ENCODE data around the gene TRIM65. TPM values are rescaled to one million over a fixed set of nuclear protein-coding genes. Genes with fewer than 3 reads are reported as not detected.

TRIM65 gene
- total and polyA plus RNA-seq, 2 of the 13 experiments (the other 11 are each of a cell fraction or from before 2014, with no cell fraction given): 10.3 to 22.4 TPM

GRCh38 chr17:75937652-75938051 is 40.9 kb upstream of the TRIM65 start:
- no peak for TF ChIP-seq ZSCAN30 (CRISPR knock-in tag; IDR thresholded peaks at IDR 0.05)
- TF ChIP-seq ZIK1 (CRISPR knock-in tag; IDR thresholded peaks at IDR 0.05; ENCODE audit: borderline replicate concordance, low read depth): no peak
- TF ChIP-seq, protein P1, sequence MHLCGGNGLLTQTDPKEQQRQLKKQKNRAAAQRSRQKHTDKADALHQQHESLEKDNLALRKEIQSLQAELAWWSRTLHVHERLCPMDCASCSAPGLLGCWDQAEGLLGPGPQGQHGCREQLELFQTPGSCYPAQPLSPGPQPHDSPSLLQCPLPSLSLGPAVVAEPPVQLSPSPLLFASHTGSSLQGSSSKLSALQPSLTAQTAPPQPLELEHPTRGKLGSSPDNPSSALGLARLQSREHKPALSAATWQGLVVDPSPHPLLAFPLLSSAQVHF (CRISPR knock-in tag; IDR thresholded peaks at IDR 0.05): no peak
- no peak for TF ChIP-seq ZNF510 (CRISPR knock-in tag; IDR thresholded peaks at IDR 0.05; ENCODE audit: low read depth)
- TF ChIP-seq ZNF839 (CRISPR knock-in tag; IDR thresholded peaks at IDR 0.05; ENCODE audit: borderline replicate concordance): no peak
- TF ChIP-seq TGIF2 (CRISPR knock-in tag; IDR thresholded peaks at IDR 0.05): no peak
- no peak for TF ChIP-seq ZNF296 (CRISPR knock-in tag; conservative IDR thresholded peaks at IDR 0.05)
- no peak for TF ChIP-seq ZC3H13 (CRISPR knock-in tag; IDR thresholded peaks at IDR 0.05)
- ChIA-PET CTCF (ENCODE audit: low intra/inter-chr PET ratio, low total read pairs) (no interaction called here), POLR2A (interaction anchor here (1.3 kb wide), 1 partner anchor 32 kb away, joined by 3 read pairs; no protein-coding TSS in a partner anchor)
- no peak overlapping the region for H3K4me2 ChIP-seq (ENCODE audit: low read depth, low read length)
- H3K79me2 ChIP-seq (ENCODE audit: insufficient read depth, low read length): no peaks in the 10 kb centered on the region
- H4K20me1 ChIP-seq (ENCODE audit: insufficient read depth, low read length): no peaks in the 10 kb centered on the region
- intact Hi-C loops (cut with micrococcal nuclease; ENCODE audit: unreplicated experiment) (no loop called here), in situ Hi-C loops (cut with HindIII; ENCODE audit: extremely low pct_ligation_motif_present, low pct_unique_long_range_greater_than_20kb) (no loop called here)
- H3K4me3 ChIP-seq (replicated peaks in 1 of 3; ENCODE audit: insufficient read depth in 1 of 3, low read depth in 2 of 3, low read length in 3 of 3): no peak overlapping the region
- H3K27ac ChIP-seq (ENCODE audit: extremely low read length, insufficient read depth, low read length): no peak overlapping the region
- BruUV-seq (replicated peaks): no TSS peak
- no peak overlapping the region for H2AFZ ChIP-seq (ENCODE audit: low read length)
- WGBS (ENCODE audit: low lambda C conversion rate): 78% methylated on average over 13 of the region's 13 CpGs
- ATAC-seq (no peak), DNase-seq (ENCODE audit: low spot score) (no peak), FAIRE-seq (no peak)
- no peaks in the 10 kb centered on the region for H3K9me3 ChIP-seq (ENCODE audit: low read length)
- peaks cover 27% of the 10 kb centered on the region for H3K4me1 ChIP-seq (ENCODE audit: insufficient read depth, low read length)
- H3K27me3 ChIP-seq (ENCODE audit: control insufficient read depth in 1 of 2, insufficient read depth in 2 of 2, low read length in 2 of 2): no peaks in the 10 kb centered on the region; a peak in 1 of 5 replicates
- no peaks in the 10 kb centered on the region for H3K36me3 ChIP-seq (replicated peaks in 1 of 2; ENCODE audit: control insufficient read depth in 1 of 2, insufficient read depth in 2 of 2, low read length in 2 of 2)
- H3K9ac ChIP-seq (ENCODE audit: insufficient read depth, low read depth, low read length): no peak overlapping the region

DNA sequence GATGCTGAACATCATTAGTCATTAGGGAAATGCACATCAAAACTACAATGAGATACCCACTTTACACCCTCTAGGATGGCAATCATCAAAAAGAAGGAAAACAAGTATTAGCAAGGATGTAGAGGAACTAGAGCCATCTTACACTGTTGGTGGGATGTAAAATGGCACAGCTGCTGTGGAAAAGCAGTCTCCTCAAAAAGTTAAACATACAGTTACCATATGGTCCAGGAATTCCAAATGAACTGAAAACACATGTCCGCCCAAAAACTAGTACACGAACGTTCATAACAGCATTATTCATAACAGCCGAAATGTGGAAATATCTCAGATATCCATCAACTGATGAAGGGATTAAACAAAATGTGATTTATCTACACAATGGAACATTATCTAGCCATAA is 37.1 kb upstream of the TRIM65 start:
- Histone ChIP-seq H3K36me3 (replicated peaks in 1 of 2; ENCODE audit: control insufficient read depth in 1 of 2, insufficient read depth in 2 of 2, low read length in 2 of 2) (no peaks in the 10 kb centered on the region), H3K9ac (ENCODE audit: insufficient read depth, low read depth, low read length) (no peak overlapping the region), H3K27me3 (ENCODE audit: control insufficient read depth in 1 of 2, insufficient read depth in 2 of 2, low read length in 2 of 2) (no peaks in the 10 kb centered on the region), H3K4me2 (ENCODE audit: low read depth, low read length) (no peak overlapping the region), H3K4me3 (replicated peaks in 1 of 3; ENCODE audit: insufficient read depth in 1 of 3, low read depth in 2 of 3, low read length in 3 of 3) (no peak overlapping the region), H3K4me1 (ENCODE audit: insufficient read depth, low read length) (peaks cover 6% of the 10 kb centered on the region; the same call in 1 of the 2 replicates), H2AFZ (ENCODE audit: low read length) (no peak overlapping the region), H4K20me1 (ENCODE audit: insufficient read depth, low read length) (no peaks in the 10 kb centered on the region), H3K79me2 (ENCODE audit: insufficient read depth, low read length) (no peaks in the 10 kb centered on the region), H3K9me3 (ENCODE audit: low read length) (no peaks in the 10 kb centered on the region), H3K27ac (ENCODE audit: extremely low read length, insufficient read depth, low read length) (no peak overlapping the region)
- no peak for ATAC-seq
- intact Hi-C loops (cut with micrococcal nuclease; ENCODE audit: unreplicated experiment): no loop called here
- 84% methylated on average over 4 of the region's 4 CpGs for WGBS (ENCODE audit: low lambda C conversion rate)
- BruUV-seq (replicated peaks): no TSS peak
- in situ Hi-C loops (cut with HindIII; ENCODE audit: extremely low pct_ligation_motif_present, low pct_unique_long_range_greater_than_20kb): no loop called here
- no peak for FAIRE-seq
- ChIA-PET CTCF (ENCODE audit: low intra/inter-chr PET ratio, low total read pairs) (no interaction called here), POLR2A (interaction anchor here (1.4 kb wide), 1 partner anchor 63 kb away, joined by 4 read pairs; no protein-coding TSS in a partner anchor)
- no peak for DNase-seq (ENCODE audit: low spot score)
- TF ChIP-seq RAD51 (IDR thresholded peaks at IDR 0.05; ENCODE audit: borderline replicate concordance) (no peak), TP53 (CRISPR knock-in tag; conservative IDR thresholded peaks at IDR 0.05) (no peak), ZNF235 (CRISPR knock-in tag; IDR thresholded peaks at IDR 0.05; ENCODE audit: borderline replicate concordance) (no peak), CENPT (CRISPR knock-in tag; IDR thresholded peaks at IDR 0.05; ENCODE audit: low read depth) (no peak), PRDM10 (CRISPR knock-in tag; IDR thresholded peaks at IDR 0.05; ENCODE audit: low read depth) (no peak), ZNF513 (CRISPR knock-in tag; conservative IDR thresholded peaks at IDR 0.05) (no peak)

Data from HepG2 (cell line).